Hepatocyte (in vitro differentiated cells): ENCODE measurements around the gene ABCG2. TPM values are rescaled to one million over a fixed set of nuclear protein-coding genes. Genes with fewer than 3 reads are reported as not detected.

Experiments
- DNase-seq: peaks from one replicate; pipeline ENCODE4 v3.0.0-alpha.2; 2016; ENCODE audit warnings: low spot score
- H2AFZ ChIP-seq: fragments of 200-600 bp; sonication (generic); 2 replicates; pipeline ENCODE4 v1.6.0; 2016; ENCODE audit warnings: antibody characterized with exemption, mild to moderate bottlenecking
- H3K27ac ChIP-seq: fragments of 200-600 bp; sonication (generic); 2 replicates; pipeline ENCODE4 v1.5.1; 2016; ENCODE audit warnings: mild to moderate bottlenecking
- H3K27me3 ChIP-seq: fragments of 200-600 bp; sonication (generic); 2 replicates; pipeline ENCODE4 v1.6.1; 2016
- H3K36me3 ChIP-seq: fragments of 200-600 bp; sonication (generic); replicated peaks from 2 replicates; pipeline ENCODE4 v1.5.1; 2016; ENCODE audit warnings: low read depth; ENCODE audit not compliant: insufficient read depth
- H3K4me1 ChIP-seq: fragments of 200-600 bp; sonication (generic); 2 replicates; pipeline ENCODE4 v1.5.1; 2016; ENCODE audit warnings: mild to moderate bottlenecking, moderate library complexity; ENCODE audit not compliant: insufficient read depth
- H3K4me2 ChIP-seq: fragments of 200-600 bp; sonication (generic); 2 replicates; pipeline ENCODE4 v1.6.0; 2016
- H3K4me3 ChIP-seq: fragments of 200-600 bp; sonication (generic); 2 replicates; pipeline ENCODE4 v1.5.1; 2016; ENCODE audit warnings: mild to moderate bottlenecking
- H3K79me2 ChIP-seq: fragments of 200-600 bp; sonication (generic); 2 replicates; pipeline ENCODE4 v1.6.0; 2017; ENCODE audit warnings: mild to moderate bottlenecking
- H3K9me2 ChIP-seq: fragments of 200-600 bp; sonication (generic); replicated peaks from 2 replicates; pipeline ENCODE4 v1.6.0; 2017; ENCODE audit warnings: mild to moderate bottlenecking; ENCODE audit not compliant: insufficient read depth
- H3K9me3 ChIP-seq: fragments of 200-600 bp; sonication (generic); 2 replicates; pipeline ENCODE4 v1.5.1; 2016; ENCODE audit warnings: low read depth, mild to moderate bottlenecking
- H4K20me1 ChIP-seq: fragments of 200-600 bp; sonication (generic); 2 replicates; pipeline ENCODE4 v1.6.0; 2016; ENCODE audit warnings: mild to moderate bottlenecking; ENCODE audit not compliant: insufficient read depth, poor library complexity, severe bottlenecking
- CTCF ChIP-seq: fragments of 200-600 bp; sonication (generic); IDR thresholded peaks from 2 replicates; pipeline ENCODE4 v1.5.1; 2016; ENCODE audit warnings: antibody characterized with exemption, mild to moderate bottlenecking; ENCODE audit not compliant: poor library complexity
- EZH2 ChIP-seq: fragments of 200-600 bp; sonication (generic); IDR thresholded peaks from 2 replicates; pipeline ENCODE4 v1.6.1; 2016; ENCODE audit warnings: antibody characterized with exemption, mild to moderate bottlenecking, borderline replicate concordance
- EZH2phosphoT487 ChIP-seq: fragments of 200-600 bp; sonication (generic); IDR thresholded peaks from one replicate; pipeline ENCODE4 v1.6.1; 2018; ENCODE audit warnings: antibody characterized with exemption, mild to moderate bottlenecking, low read depth, moderate library complexity; ENCODE audit not compliant: unreplicated experiment, severe bottlenecking
- WGBS: methylation state at CpG from one replicate; pipeline ENCODE4 v1.1.6; 2016; ENCODE audit warnings: low lambda C conversion rate; ENCODE audit errors: missing lambda C conversion rate; 5-methylcytosine and 5-hydroxymethylcytosine counted together
- polyA plus RNA-seq: library from polyadenylated mRNA; unstranded; fragments of >200 nt; fragmentation: Nextera tagmentation; extraction: Ambion mirVana; gene quantifications from 2 replicates; pipeline ENCODE4 v1.2.1, GENCODE V29; 2016
- total RNA-seq: library from RNA; depleted of rRNA; stranded (reverse); fragments of >200 nt; gene quantifications from 2 replicates; pipeline ENCODE4 v1.2.3, GENCODE V29; 2014

Gene ABCG2
- total and polyA plus RNA-seq, 2 experiments from 2014 or later, result 3.7 to 11.6 TPM

- whole genome bisulfite sequencing, result 95% methylated on average over 5 of the region's 5 CpGs
Observed at GRCh38 chr4:88112856-88113255, 45.6 kb downstream of the ABCG2 start.

GRCh38 chr4:88110826-88111225, 47.6 kb downstream of the ABCG2 start:
- no peak for TF ChIP-seq CTCF
- no peak for TF ChIP-seq EZH2phosphoT487
- no peak for TF ChIP-seq EZH2
- peaks cover 22% of the 10 kb centered on the region for H3K4me1 ChIP-seq

More at GRCh38 chr4:88112856-88113255, 45.6 kb downstream of the ABCG2 start:
- Histone ChIP-seq H3K9me2 (no peaks in the 10 kb centered on the region), H3K27me3 (no peaks in the 10 kb centered on the region), H2AFZ (no peak overlapping the region), H3K4me3 (no peak overlapping the region), H3K9me3 (no peaks in the 10 kb centered on the region), H3K79me2 (no peaks in the 10 kb centered on the region), H3K27ac (no peak overlapping the region), H4K20me1 (no peaks in the 10 kb centered on the region), H3K36me3 (no peaks in the 10 kb centered on the region), H3K4me1 (peaks cover 13% of the 10 kb centered on the region), H3K4me2 (no peak overlapping the region)
- TF ChIP-seq CTCF (no peak), EZH2 (no peak), EZH2phosphoT487 (no peak)
- DNase-seq, result no peak

GRCh38 chr4:88109123-88109881, 49.1 kb downstream of the ABCG2 start:
- H3K36me3 ChIP-seq, result no peaks in the 10 kb centered on the region
- no peaks in the 10 kb centered on the region for H3K9me2 ChIP-seq
- peak overlapping the region; percentile 22 for H3K27ac ChIP-seq
- H3K4me2 ChIP-seq, result no peak overlapping the region
- TF ChIP-seq CTCF (no peak), EZH2 (no peak), EZH2phosphoT487 (no peak)
- DNase-seq, result no peak
- peaks cover 22% of the 10 kb centered on the region for H3K4me1 ChIP-seq
- no peaks in the 10 kb centered on the region for H3K27me3 ChIP-seq
- H3K4me3 ChIP-seq, result no peak overlapping the region
- WGBS, result 63% methylated on average over 5 of the region's 5 CpGs
- no peak overlapping the region for H2AFZ ChIP-seq
- no peaks in the 10 kb centered on the region for H3K79me2 ChIP-seq
- H3K9me3 ChIP-seq, result no peaks in the 10 kb centered on the region
- H4K20me1 ChIP-seq, result no peaks in the 10 kb centered on the region

More at GRCh38 chr4:88110826-88111225, 47.6 kb downstream of the ABCG2 start:
- Histone ChIP-seq H3K79me2 (no peaks in the 10 kb centered on the region), H3K4me2 (no peak overlapping the region), H3K9me3 (no peaks in the 10 kb centered on the region), H2AFZ (no peak overlapping the region), H3K4me3 (no peak overlapping the region), H3K27me3 (no peaks in the 10 kb centered on the region), H3K36me3 (no peaks in the 10 kb centered on the region), H3K27ac (no peak overlapping the region), H3K9me2 (no peaks in the 10 kb centered on the region), H4K20me1 (no peaks in the 10 kb centered on the region)
- no peak for DNase-seq
- WGBS, result 79% methylated on average over 2 of the region's 2 CpGs
